ENCODE data around the gene TMEM235. TPM values are rescaled to one million over a fixed set of nuclear protein-coding genes. Genes with fewer than 3 reads are reported as not detected.

The TMEM235 gene
- total and polyA plus RNA-seq, 9 of the 15 experiments (the other 6 are each of a cell fraction or from before 2014, with no cell fraction given): not detected

DNA sequence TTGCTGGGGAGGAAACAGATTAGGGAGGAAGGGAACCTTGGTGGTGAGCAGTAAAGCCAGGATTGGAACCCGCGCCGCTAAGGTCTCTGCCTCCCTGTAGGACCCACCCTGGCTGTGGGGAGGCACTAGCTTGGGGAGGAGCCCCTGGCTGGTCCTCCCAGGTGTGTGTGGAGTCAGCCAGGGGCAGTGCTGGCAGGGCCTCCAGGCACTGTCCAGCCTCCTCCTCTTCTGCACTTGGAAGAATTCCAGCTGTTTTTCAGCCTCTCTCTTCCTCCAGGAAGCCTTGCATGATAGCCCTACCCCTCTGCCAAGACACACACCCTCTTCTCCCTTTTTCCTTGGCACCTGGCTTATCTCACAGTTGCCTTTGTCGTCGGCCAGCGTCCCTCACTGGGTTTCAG is 34.8 kb downstream of the TMEM235 start (continued):
- TF ChIP-seq, protein P1, sequence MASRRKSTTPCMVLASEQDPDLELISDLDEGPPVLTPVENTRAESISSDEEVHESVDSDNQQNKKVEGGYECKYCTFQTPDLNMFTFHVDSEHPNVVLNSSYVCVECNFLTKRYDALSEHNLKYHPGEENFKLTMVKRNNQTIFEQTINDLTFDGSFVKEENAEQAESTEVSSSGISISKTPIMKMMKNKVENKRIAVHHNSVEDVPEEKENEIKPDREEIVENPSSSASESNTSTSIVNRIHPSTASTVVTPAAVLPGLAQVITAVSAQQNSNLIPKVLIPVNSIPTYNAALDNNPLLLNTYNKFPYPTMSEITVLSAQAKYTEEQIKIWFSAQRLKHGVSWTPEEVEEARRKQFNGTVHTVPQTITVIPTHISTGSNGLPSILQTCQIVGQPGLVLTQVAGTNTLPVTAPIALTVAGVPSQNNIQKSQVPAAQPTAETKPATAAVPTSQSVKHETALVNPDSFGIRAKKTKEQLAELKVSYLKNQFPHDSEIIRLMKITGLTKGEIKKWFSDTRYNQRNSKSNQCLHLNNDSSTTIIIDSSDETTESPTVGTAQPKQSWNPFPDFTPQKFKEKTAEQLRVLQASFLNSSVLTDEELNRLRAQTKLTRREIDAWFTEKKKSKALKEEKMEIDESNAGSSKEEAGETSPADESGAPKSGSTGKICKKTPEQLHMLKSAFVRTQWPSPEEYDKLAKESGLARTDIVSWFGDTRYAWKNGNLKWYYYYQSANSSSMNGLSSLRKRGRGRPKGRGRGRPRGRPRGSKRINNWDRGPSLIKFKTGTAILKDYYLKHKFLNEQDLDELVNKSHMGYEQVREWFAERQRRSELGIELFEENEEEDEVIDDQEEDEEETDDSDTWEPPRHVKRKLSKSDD (conservative IDR thresholded peaks at IDR 0.05; ENCODE audit: low read length): no peak
- no peak for TF ChIP-seq STAG1 (CRISPR knock-in tag; IDR thresholded peaks at IDR 0.05; ENCODE audit: borderline replicate concordance)
- TF ChIP-seq, protein P2, sequence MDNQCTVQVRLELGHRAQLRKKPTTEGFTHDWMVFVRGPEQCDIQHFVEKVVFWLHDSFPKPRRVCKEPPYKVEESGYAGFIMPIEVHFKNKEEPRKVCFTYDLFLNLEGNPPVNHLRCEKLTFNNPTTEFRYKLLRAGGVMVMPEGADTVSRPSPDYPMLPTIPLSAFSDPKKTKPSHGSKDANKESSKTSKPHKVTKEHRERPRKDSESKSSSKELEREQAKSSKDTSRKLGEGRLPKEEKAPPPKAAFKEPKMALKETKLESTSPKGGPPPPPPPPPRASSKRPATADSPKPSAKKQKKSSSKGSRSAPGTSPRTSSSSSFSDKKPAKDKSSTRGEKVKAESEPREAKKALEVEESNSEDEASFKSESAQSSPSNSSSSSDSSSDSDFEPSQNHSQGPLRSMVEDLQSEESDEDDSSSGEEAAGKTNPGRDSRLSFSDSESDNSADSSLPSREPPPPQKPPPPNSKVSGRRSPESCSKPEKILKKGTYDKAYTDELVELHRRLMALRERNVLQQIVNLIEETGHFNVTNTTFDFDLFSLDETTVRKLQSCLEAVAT (IDR thresholded peaks at IDR 0.05): no peak

DNA sequence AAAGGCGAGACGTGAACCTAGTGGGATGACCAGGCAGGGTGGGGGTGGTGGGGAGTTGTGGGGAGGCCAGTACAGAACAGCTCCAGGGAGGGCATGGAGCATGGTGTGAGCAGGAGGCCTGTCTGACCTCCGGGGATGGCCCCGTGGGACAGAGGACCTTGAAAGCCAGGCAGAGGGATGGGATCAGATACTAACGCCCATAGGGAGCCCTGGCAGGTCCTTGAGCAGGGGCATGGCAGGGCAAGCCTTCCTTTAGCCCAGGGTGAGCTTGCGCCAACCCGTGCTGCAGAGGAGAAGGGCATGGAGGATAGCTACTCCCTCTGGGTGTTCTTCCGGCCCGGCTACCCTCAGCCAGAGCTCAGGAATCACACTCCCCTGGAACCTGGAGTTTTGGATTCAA is 35.3 kb downstream of the TMEM235 start:
- POLR2A ChIA-PET: interaction anchor here (1.1 to 1.4 kb wide), 4 partner anchors 10 to 94 kb away, joined by 4 to 6 read pairs (median 5); no protein-coding TSS in a partner anchor
- FAIRE-seq: no peak
- peaks cover 76 to 91% of the 10 kb centered on the region in 2 experiments for H3K4me1 ChIP-seq (replicated peaks in 1 of 2; ENCODE audit: control insufficient read depth in 2 of 2, insufficient read depth in 2 of 2, low read length in 2 of 2)
- TF ChIP-seq, protein P3, sequence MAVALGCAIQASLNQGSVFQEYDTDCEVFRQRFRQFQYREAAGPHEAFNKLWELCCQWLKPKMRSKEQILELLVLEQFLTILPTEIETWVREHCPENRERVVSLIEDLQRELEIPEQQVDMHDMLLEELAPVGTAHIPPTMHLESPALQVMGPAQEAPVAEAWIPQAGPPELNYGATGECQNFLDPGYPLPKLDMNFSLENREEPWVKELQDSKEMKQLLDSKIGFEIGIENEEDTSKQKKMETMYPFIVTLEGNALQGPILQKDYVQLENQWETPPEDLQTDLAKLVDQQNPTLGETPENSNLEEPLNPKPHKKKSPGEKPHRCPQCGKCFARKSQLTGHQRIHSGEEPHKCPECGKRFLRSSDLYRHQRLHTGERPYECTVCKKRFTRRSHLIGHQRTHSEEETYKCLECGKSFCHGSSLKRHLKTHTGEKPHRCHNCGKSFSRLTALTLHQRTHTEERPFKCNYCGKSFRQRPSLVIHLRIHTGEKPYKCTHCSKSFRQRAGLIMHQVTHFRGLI (CRISPR knock-in tag; IDR thresholded peaks at IDR 0.05): no peak
- TF ChIP-seq SMAD4 (CRISPR knock-in tag; conservative IDR thresholded peaks at IDR 0.05): 0 out of 2 replicates have a peak, but pooled peaks have one; percentile 13
- TF ChIP-seq JUND (IDR thresholded peaks at IDR 0.05; ENCODE audit: borderline replicate concordance, low read depth, low read length): no peak
- 0 out of 3 replicates have a peak, but pooled peaks have one; percentile 7 for TF ChIP-seq JUND (tag; IDR thresholded peaks at IDR 0.05; ENCODE audit: borderline replicate concordance, low read depth, low read length)
- TF ChIP-seq GABPA (tag; conservative IDR thresholded peaks at IDR 0.05; ENCODE audit: low read depth): no peak
- TF ChIP-seq RBM25 (IDR thresholded peaks at IDR 0.05; ENCODE audit: low read depth, low read length, severe bottlenecking): no peak
- TF ChIP-seq, protein P4, sequence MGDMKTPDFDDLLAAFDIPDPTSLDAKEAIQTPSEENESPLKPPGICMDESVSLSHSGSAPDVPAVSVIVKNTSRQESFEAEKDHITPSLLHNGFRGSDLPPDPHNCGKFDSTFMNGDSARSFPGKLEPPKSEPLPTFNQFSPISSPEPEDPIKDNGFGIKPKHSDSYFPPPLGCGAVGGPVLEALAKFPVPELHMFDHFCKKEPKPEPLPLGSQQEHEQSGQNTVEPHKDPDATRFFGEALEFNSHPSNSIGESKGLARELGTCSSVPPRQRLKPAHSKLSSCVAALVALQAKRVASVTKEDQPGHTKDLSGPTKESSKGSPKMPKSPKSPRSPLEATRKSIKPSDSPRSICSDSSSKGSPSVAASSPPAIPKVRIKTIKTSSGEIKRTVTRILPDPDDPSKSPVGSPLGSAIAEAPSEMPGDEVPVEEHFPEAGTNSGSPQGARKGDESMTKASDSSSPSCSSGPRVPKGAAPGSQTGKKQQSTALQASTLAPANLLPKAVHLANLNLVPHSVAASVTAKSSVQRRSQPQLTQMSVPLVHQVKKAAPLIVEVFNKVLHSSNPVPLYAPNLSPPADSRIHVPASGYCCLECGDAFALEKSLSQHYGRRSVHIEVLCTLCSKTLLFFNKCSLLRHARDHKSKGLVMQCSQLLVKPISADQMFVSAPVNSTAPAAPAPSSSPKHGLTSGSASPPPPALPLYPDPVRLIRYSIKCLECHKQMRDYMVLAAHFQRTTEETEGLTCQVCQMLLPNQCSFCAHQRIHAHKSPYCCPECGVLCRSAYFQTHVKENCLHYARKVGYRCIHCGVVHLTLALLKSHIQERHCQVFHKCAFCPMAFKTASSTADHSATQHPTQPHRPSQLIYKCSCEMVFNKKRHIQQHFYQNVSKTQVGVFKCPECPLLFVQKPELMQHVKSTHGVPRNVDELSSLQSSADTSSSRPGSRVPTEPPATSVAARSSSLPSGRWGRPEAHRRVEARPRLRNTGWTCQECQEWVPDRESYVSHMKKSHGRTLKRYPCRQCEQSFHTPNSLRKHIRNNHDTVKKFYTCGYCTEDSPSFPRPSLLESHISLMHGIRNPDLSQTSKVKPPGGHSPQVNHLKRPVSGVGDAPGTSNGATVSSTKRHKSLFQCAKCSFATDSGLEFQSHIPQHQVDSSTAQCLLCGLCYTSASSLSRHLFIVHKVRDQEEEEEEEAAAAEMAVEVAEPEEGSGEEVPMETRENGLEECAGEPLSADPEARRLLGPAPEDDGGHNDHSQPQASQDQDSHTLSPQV (IDR thresholded peaks at IDR 0.05): peak; percentile 38; the same call in 1 of the 2 replicates

More for the DNA sequence above, 35.3 kb downstream of the TMEM235 start:
- Histone ChIP-seq H3K9me3 (replicated peaks; ENCODE audit: control insufficient read depth, insufficient read depth, low read depth, low read length) (no peaks in the 10 kb centered on the region), H3K27me3 (ENCODE audit: control insufficient read depth in 2 of 2, insufficient read depth in 2 of 2, low read length in 2 of 2) (no peaks in the 10 kb centered on the region), H3K9me1 (ENCODE audit: control insufficient read depth, insufficient read depth, low read length) (no peaks in the 10 kb centered on the region), H3K79me2 (ENCODE audit: control insufficient read depth, insufficient read depth, low read length) (peaks cover 8% of the 10 kb centered on the region; the same call in 1 of the 3 replicates), H3K4me3 (no peak overlapping the region), H3K9ac (ENCODE audit: insufficient read depth in 1 of 2, low read depth in 2 of 2, low read length in 2 of 2) (peak overlapping the region; percentile 48 to 86), H3K4me2 (ENCODE audit: insufficient read depth, low read length) (no peak overlapping the region), H2AFZ (ENCODE audit: low read depth, low read length) (peak overlapping the region; percentile 58; the same call in 1 of the 2 replicates), H4K20me1 (replicated peaks; ENCODE audit: control insufficient read depth, insufficient read depth, low read length) (no peaks in the 10 kb centered on the region), H3K27ac (ENCODE audit: extremely low read depth, low read depth, low read length) (peak overlapping the region; percentile 64), H3K36me3 (ENCODE audit: control insufficient read depth, insufficient read depth, low read length) (no peaks in the 10 kb centered on the region)
- intact Hi-C loops (cut with micrococcal nuclease): no loop called here
- no TSS peak for BruUV-seq (replicated peaks)
- 71% methylated on average over 9 of the region's 9 CpGs for WGBS (ENCODE audit: insufficient coverage, low coverage, missing lambda C conversion rate)
- CTCF ChIA-PET (ENCODE audit: low intra/inter-chr PET ratio): no interaction called here
- no peak for ATAC-seq
- in situ Hi-C loops (cut with MboI): no loop called here
- DNase-seq (ENCODE audit: extremely low read depth in 1 of 4, low spot score in 3 of 4): no peak
